Caco-2 (cell line): ENCODE data around the gene TRMT61B. TPM values are rescaled to one million over a fixed set of nuclear protein-coding genes. Genes with fewer than 3 reads are reported as not detected.

Source experiments
- Bru-seq: library from RNA; stranded (reverse); fragments of 400-500 nt; gene quantifications from one replicate; lab custom pipeline; 2021; lab: Mats Ljungman, UMichigan
- BruChase-seq, 2 experiments: library from RNA; stranded (reverse); fragments of 400-500 nt; gene quantifications; one replicate each; lab custom pipeline; 2021; lab: Mats Ljungman, UMichigan
- BruUV-seq: library from RNA; stranded (reverse); fragments of 400-500 nt; replicated peaks from 2 replicates; lab custom pipeline; 2021; lab: Mats Ljungman, UMichigan
- CTCF ChIA-PET: fragments of 300-600 bp; sonication (Branson Sonifier 250); formaldehyde crosslinking; loops from one replicate; lab custom pipeline; 2022; ENCODE audit warnings: antibody characterized with exemption; lab: Charles Lee
- POLR2A ChIA-PET: fragments of 300-600 bp; sonication (Branson Sonifier 250); formaldehyde crosslinking; loops from one replicate; lab custom pipeline; 2022; ENCODE audit warnings: antibody characterized with exemption; lab: Charles Lee
- DNase-seq, 2 experiments: peaks; one replicate each; pipeline versions ENCODE4 v3.0.0 to v3.0.0-alpha.2; 2020 to 2022
- H3K27me3 ChIP-seq: replicated peaks from 2 replicates; pipeline ENCODE4 v1.6.0; 2011; ENCODE audit warnings: low read length; ENCODE audit not compliant: control insufficient read depth, insufficient read depth
- H3K36me3 ChIP-seq: 2 replicates; pipeline ENCODE4 v1.5.1; 2011; ENCODE audit warnings: low read length; ENCODE audit not compliant: control insufficient read depth, insufficient read depth
- H3K4me1 ChIP-seq: fragments of 250-450 bp; sonication (Bioruptor Pico); 2 replicates; pipeline ENCODE4 v1.5.1; 2020; ENCODE audit warnings: mild to moderate bottlenecking
- H3K4me3 ChIP-seq: 2 replicates; pipeline ENCODE4 v1.5.1; 2011; ENCODE audit warnings: low read depth, mild to moderate bottlenecking, control low read depth, low read length
- H3K9me3 ChIP-seq: fragments of 250-450 bp; sonication (Bioruptor Pico); 2 replicates; pipeline ENCODE4 v1.5.1; 2020; ENCODE audit warnings: mild to moderate bottlenecking, moderate library complexity
- H3K27ac Mint-ChIP-seq: one replicate; pipeline ENCODE4 v1.8.0; 2022; ENCODE audit warnings: mixed read lengths; ENCODE audit not compliant: unreplicated experiment
- H3K27me3 Mint-ChIP-seq: one replicate; pipeline ENCODE4 v1.8.0; 2022; ENCODE audit warnings: mixed read lengths; ENCODE audit not compliant: insufficient read depth, unreplicated experiment
- H3K36me3 Mint-ChIP-seq: one replicate; pipeline ENCODE4 v1.8.0; 2022; ENCODE audit warnings: mild to moderate bottlenecking, mixed read lengths; ENCODE audit not compliant: insufficient read depth, unreplicated experiment
- H3K4me1 Mint-ChIP-seq: one replicate; pipeline ENCODE4 v1.8.0; 2022; ENCODE audit warnings: low read depth, mixed read lengths; ENCODE audit not compliant: unreplicated experiment
- H3K4me3 Mint-ChIP-seq: one replicate; pipeline ENCODE4 v1.8.0; 2022; ENCODE audit warnings: mild to moderate bottlenecking, moderate library complexity, mixed read lengths; ENCODE audit not compliant: unreplicated experiment
- H3K9me3 Mint-ChIP-seq: one replicate; pipeline ENCODE4 v1.8.0; 2022; ENCODE audit warnings: mixed read lengths; ENCODE audit not compliant: unreplicated experiment
- intact Hi-C: fragments of 100-400 bp; cut with micrococcal nuclease; formaldehyde crosslinking; loops from one replicate; pipeline ENCODE4 v1.10.0; 2022; ENCODE audit not compliant: unreplicated experiment
- long read RNA-seq: library from polyadenylated mRNA; stranded (forward); transcript quantifications from one replicate; pipeline ENCODE4 v2.0.0, GENCODE V29; 2022
- total RNA-seq: library from RNA; stranded (reverse); gene quantifications from 2 replicates; pipeline ENCODE4 v1.2.3, GENCODE V29; 2022
- TF ChIP-seq, protein P1 (sequence below), 2 experiments: fragments of 200-600 bp in 1 of 2; IDR thresholded peaks; 1 replicate in 1 of 2; 2 replicates in 1 of 2; pipeline versions ENCODE4 v1.5.1 to v1.8.0; 2011 to 2022; ENCODE audit warnings: antibody characterized with exemption in 1 of 2, control low read depth in 1 of 2, inconsistent platforms in 1 of 2, low read depth in 1 of 2, low read length in 1 of 2, mild to moderate bottlenecking in 1 of 2, moderate library complexity in 1 of 2; ENCODE audit not compliant: insufficient read depth in 1 of 2, severe bottlenecking in 1 of 2, unreplicated experiment in 1 of 2

The TRMT61B gene
- total RNA-seq (19.9 and 20.0 TPM in 2 replicates), Bru-seq, nascent RNA (percentile 83 among the genes with signal in this experiment), BruChase-seq, experiment 1, labeled RNA remaining after a 2-hour chase (percentile 87 among the genes with signal in this experiment), BruChase-seq, experiment 2, labeled RNA remaining after a 6-hour chase (percentile 78 among the genes with signal in this experiment)
- long read RNA-seq, transcript TRMT61B-201 (7 exons, 1,836 nt), result major isoform, 23 of 51 reads
- long read RNA-seq, partial matches to known transcripts, result 6 of 51 reads
- long read RNA-seq, other reads (novel, unspliced or antisense), result 20 of 51 reads

DNA sequence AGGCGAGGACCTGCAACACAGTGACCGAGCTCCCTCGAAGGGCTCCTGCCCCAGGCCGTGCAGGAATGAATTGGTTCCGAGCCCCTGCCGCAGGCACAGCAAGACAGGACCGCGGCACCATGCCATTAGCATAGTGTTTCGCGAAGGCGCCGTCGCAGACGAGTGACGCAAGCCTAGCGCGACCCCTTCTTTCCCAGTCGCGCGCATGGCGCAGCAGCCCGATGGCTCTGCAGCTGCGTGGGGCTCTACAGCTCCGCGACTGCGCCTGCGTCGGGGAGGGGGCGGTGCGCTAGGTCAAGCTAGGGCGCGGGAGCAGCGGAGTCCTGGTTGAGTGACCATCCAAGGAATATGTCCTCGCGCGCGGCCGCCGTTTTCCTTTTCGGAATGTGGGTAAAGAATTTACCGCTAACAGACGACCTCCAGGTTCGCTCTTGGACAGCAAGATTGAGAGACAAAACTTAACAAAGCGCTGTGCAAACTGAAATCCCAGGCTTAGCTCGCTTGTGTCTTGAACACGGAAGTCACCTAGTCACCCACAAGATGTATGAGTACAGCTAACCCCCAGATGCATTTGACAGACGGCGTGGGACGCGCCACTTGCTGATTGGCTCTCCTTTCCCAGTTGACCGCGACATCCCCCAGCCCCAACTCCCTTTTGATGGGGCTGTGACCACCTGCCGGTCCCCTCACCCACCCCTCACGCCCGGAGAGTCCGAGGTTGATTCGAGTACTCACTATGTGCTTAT is at the start of gene TRMT61B:
TRMT61B (minus strand) TSS at position 164 of the 746 bp plus-strand sequence; CDS start at position 132, 32 bp downstream.
- Histone ChIP-seq H3K36me3 (no peaks in the 10 kb centered on the region), H3K4me3 (peak within 1 kb of the TSS; percentile 78), H3K4me1 (0 out of 2 replicates have a peak, but pooled peaks cover 7% of the 10 kb centered on the region), H3K27me3 (no peaks in the 10 kb centered on the region), H3K9me3 (no peaks in the 10 kb centered on the region)
- ChIA-PET POLR2A (interaction anchor here (1.0 to 2.4 kb wide), 5 partner anchors 17 to 119 kb away, joined by 3 to 46 read pairs (median 5); partner anchors contain the start of genes PPP1CB and WDR43), CTCF (interaction anchor here (0.9 to 1.0 kb wide), 2 partner anchors 24 to 25 kb away, joined by 3 to 4 read pairs; partner anchors contain the start of gene WDR43)
- BruUV-seq, result TSS peak; percentile 99
- peak; percentile 97 to 98 for DNase-seq
- peak within 1 kb of the TSS; percentile 93 for H3K27ac Mint-ChIP-seq
- peaks cover under 1% of the 10 kb centered on the region for H3K27me3 Mint-ChIP-seq
- peak within 1 kb of the TSS; percentile 90 for H3K4me3 Mint-ChIP-seq
- H3K9me3 Mint-ChIP-seq, result no peaks in the 10 kb centered on the region
- H3K4me1 Mint-ChIP-seq, result peaks cover 7% of the 10 kb centered on the region
- intact Hi-C loops, result loop anchor here (1.0 kb wide), 1 partner anchor 24 kb away; the partner anchor contains the start of gene WDR43
- TF ChIP-seq, protein P1, sequence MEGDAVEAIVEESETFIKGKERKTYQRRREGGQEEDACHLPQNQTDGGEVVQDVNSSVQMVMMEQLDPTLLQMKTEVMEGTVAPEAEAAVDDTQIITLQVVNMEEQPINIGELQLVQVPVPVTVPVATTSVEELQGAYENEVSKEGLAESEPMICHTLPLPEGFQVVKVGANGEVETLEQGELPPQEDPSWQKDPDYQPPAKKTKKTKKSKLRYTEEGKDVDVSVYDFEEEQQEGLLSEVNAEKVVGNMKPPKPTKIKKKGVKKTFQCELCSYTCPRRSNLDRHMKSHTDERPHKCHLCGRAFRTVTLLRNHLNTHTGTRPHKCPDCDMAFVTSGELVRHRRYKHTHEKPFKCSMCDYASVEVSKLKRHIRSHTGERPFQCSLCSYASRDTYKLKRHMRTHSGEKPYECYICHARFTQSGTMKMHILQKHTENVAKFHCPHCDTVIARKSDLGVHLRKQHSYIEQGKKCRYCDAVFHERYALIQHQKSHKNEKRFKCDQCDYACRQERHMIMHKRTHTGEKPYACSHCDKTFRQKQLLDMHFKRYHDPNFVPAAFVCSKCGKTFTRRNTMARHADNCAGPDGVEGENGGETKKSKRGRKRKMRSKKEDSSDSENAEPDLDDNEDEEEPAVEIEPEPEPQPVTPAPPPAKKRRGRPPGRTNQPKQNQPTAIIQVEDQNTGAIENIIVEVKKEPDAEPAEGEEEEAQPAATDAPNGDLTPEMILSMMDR (IDR thresholded peaks at IDR 0.05; ENCODE audit: insufficient read depth in 1 of 2, low read depth in 1 of 2, low read length in 1 of 2, severe bottlenecking in 1 of 2, unreplicated experiment in 1 of 2), result no peak
- peaks cover 7% of the 10 kb centered on the region for H3K36me3 Mint-ChIP-seq

- DNase-seq, result no peak
- TF ChIP-seq, protein P1 (IDR thresholded peaks at IDR 0.05; ENCODE audit: insufficient read depth in 1 of 2, low read depth in 1 of 2, low read length in 1 of 2, severe bottlenecking in 1 of 2, unreplicated experiment in 1 of 2), result no peak
- peaks cover 2% of the 10 kb centered on the region; the same call in 1 of the 2 replicates for H3K36me3 ChIP-seq
- Mint-ChIP-seq H3K27me3 (no peaks in the 10 kb centered on the region), H3K4me3 (no peak overlapping the region), H3K36me3 (peaks cover 96% of the 10 kb centered on the region), H3K27ac (peak overlapping the region; percentile 2), H3K9me3 (no peaks in the 10 kb centered on the region), H3K4me1 (peaks cover 22% of the 10 kb centered on the region)
- no peaks in the 10 kb centered on the region for H3K9me3 ChIP-seq
- peaks cover 19% of the 10 kb centered on the region; the same call in 1 of the 2 replicates for H3K4me1 ChIP-seq
- no TSS peak for BruUV-seq
- POLR2A ChIA-PET, result no interaction called here
- H3K27me3 ChIP-seq, result no peaks in the 10 kb centered on the region
- no peak overlapping the region for H3K4me3 ChIP-seq
- CTCF ChIA-PET, result no interaction called here
- intact Hi-C loops, result no loop called here
Measured at GRCh38 chr2:28915939-28916338, 45.8 kb upstream of the TRMT61B start.
